Endometrial microvascular endothelial cells (primary cell): ENCODE results near the gene SLC22A8. TPM values are rescaled to one million over a fixed set of nuclear protein-coding genes. Genes with fewer than 3 reads are reported as not detected.
"Not testable (repeated sequence)": the region's sequence is repeated elsewhere in the genome, so short reads cannot be mapped to it uniquely, and the experiment has no call there.

Experiments used
- in situ Hi-C: cut with HindIII; loops from 2 replicates; pipeline ENCODE4 v1.10.0; 2017; ENCODE audit warnings: low sequenced_read_pairs, low pct_unique_long_range_greater_than_20kb; ENCODE audit errors: inconsistent ontology term
- total RNA-seq: library from RNA; depleted of rRNA; stranded (reverse); fragments of >200 nt; gene quantifications from one replicate; pipeline ENCODE4 v1.2.3, GENCODE V29; 2015; ENCODE audit errors: inconsistent ontology term

The SLC22A8 gene
- total RNA-seq, 1 donor from 2014 or later, result not detected

DNA sequence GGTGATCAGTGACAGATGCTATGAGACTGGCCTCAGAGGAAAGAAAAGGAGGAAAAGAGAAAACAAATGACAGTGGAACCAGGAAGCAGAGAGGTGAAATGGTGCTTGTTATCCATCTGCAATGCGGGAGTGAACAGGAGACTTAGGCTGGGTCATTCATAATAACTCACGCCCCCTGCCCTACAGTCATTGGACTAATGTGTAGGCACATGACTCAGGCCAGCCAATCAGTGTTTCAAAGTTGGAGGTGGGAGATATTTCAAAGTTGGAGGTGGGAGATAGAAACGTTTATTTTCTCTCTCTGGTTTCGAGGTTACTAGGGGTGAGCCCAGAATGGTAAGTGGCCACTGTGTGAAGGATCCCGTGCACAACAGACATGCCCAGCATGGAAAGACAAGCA lies 61.2 kb downstream of the SLC22A8 start:
- in situ Hi-C loops, result no loop called here

DNA sequence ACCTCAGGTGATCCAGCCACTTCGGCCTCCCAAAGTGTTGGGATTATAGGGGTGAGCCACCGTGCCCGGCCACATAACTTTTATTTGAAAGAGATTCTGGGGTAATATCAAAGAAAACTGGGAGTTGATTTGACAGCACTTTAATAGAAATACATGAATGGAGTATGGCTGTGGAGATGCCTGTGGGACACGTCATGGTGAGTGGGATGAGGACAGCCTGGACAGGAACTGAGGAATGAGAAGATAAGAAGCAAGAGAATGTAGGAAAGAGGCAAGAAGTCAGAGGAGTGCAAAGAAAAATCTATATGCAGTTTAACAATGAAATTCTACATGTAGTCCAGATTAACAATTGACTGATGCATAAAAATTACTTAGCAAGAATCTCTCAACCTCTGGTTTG lies 61.8 kb downstream of the SLC22A8 start:
- in situ Hi-C loops, result no loop called here

DNA sequence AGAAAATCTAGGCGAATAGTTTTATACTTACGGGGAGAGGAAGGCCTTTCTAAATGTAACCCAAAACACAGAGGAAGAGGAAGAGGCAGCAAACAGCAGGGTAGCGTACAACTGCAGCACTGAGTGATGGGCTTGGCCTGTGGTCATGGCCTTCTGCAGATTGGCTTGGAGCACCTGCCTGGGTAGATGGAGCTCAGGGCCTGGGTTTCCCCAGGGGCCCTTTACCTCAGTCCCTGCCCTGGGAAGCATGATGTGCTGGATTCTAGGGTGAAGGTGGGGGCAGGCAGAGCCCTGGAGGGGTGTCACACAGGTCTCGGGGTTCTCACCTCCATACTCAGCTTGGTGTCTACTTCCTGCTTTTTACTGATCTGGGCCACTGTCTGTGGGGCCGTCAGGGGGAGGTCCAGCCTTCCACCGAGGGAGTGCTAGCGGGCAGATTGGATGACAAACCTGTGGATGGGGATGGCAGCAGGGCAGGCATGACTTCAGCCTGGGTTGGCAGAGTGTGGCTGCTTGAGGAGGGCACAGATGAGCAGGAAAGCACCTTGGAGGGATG lies 66.8 kb downstream of the SLC22A8 start:
- in situ Hi-C loops, result no loop called here

DNA sequence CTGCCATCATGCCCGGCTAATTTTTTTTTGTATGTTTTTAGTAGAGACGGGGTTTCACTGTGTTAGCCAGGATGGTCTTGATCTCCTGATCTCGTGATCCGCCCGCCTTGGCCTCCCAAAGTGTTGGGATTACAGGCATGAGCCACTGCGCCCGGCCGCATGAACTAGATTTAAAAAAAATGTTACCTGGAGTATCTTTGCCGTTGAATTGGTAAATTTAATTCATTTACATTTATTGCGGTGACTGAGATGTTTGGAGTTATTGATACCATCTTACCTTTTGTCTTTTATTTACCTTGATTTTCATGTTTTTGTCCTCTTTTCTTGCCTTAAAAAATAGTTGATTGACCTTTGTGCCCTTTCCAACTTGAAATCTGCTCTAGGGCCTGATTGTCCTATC lies 70.1 kb downstream of the SLC22A8 start:
- in situ Hi-C loops, result not testable (repeated sequence)

Other genes with a start within 250 kb of the SLC22A8 start
- 22.1 TPM for gene TAF6L, start 244.4 kb downstream of the SLC22A8 start, total RNA-seq
- gene TMEM179B, start 228.4 kb downstream of the SLC22A8 start, total RNA-seq, result 91.6 TPM
- 27.6 TPM for gene TMEM223, start 223.8 kb downstream of the SLC22A8 start, total RNA-seq
- 45.7 TPM for gene NXF1, start 210.4 kb downstream of the SLC22A8 start, total RNA-seq
- gene STX5, start 183.8 kb downstream of the SLC22A8 start, total RNA-seq, result 33.4 TPM
- gene TEX54, start 183.0 kb downstream of the SLC22A8 start, total RNA-seq, result not detected
- gene WDR74, start 176.3 kb downstream of the SLC22A8 start, total RNA-seq, result 49.7 TPM
- 224 TPM for gene SLC3A2, start 134.9 kb downstream of the SLC22A8 start, total RNA-seq
- gene CHRM1, start 94.5 kb downstream of the SLC22A8 start, total RNA-seq, result not detected
- not detected for gene SLC22A6, start 30.9 kb downstream of the SLC22A8 start, total RNA-seq
- not detected for gene SLC22A24, start 128.4 kb upstream of the SLC22A8 start, total RNA-seq
- gene SLC22A25, start 227.8 kb upstream of the SLC22A8 start, total RNA-seq, result not detected